ENCODE measurements around the gene CYP2W1. TPM values are rescaled to one million over a fixed set of nuclear protein-coding genes. Genes with fewer than 3 reads are reported as not detected.

Gene CYP2W1
- total RNA-seq, 1 experiment from 2014 or later, result not detected

DNA sequence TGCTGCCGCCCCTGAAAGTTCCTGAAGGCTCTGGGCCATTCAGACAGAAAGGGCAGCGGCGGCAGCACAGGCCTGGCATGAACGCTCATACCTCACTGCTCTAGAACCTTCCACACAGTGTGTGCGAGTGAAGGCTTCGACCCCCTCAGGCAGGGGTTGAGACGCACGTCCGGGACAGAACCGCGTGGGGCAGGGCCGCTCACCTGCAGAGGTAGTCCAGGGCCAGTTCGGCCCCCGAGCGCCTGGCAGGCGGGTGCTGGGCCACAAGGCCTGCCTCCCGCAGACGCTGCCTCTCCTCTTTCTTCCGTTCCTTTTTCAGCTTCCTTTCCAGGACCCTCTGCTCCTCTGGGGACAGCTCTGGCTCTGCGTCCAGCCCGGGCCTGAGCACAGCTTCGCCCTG is 26.8 kb downstream of the CYP2W1 start:
- Mint-ChIP-seq H3K27ac (ENCODE audit: low read depth, unreplicated experiment) (no peak overlapping the region), H3K9me3 (ENCODE audit: unreplicated experiment) (no peaks in the 10 kb centered on the region), H3K4me1 (ENCODE audit: insufficient read depth, unreplicated experiment) (peaks cover 8% of the 10 kb centered on the region), H3K4me3 (ENCODE audit: unreplicated experiment) (no peak overlapping the region), H3K27me3 (ENCODE audit: insufficient read depth, unreplicated experiment) (no peaks in the 10 kb centered on the region), H3K36me3 (ENCODE audit: insufficient read depth, unreplicated experiment) (peaks cover 10% of the 10 kb centered on the region)
- CTCF ChIA-PET, result interaction anchor here (0.6 kb wide), 1 partner anchor 16 kb away, joined by 3 read pairs; no protein-coding TSS in a partner anchor
- BruUV-seq (replicated peaks), result no TSS peak
- TF ChIP-seq, protein P1, sequence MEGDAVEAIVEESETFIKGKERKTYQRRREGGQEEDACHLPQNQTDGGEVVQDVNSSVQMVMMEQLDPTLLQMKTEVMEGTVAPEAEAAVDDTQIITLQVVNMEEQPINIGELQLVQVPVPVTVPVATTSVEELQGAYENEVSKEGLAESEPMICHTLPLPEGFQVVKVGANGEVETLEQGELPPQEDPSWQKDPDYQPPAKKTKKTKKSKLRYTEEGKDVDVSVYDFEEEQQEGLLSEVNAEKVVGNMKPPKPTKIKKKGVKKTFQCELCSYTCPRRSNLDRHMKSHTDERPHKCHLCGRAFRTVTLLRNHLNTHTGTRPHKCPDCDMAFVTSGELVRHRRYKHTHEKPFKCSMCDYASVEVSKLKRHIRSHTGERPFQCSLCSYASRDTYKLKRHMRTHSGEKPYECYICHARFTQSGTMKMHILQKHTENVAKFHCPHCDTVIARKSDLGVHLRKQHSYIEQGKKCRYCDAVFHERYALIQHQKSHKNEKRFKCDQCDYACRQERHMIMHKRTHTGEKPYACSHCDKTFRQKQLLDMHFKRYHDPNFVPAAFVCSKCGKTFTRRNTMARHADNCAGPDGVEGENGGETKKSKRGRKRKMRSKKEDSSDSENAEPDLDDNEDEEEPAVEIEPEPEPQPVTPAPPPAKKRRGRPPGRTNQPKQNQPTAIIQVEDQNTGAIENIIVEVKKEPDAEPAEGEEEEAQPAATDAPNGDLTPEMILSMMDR (IDR thresholded peaks at IDR 0.05; ENCODE audit: unreplicated experiment), result no peak
- DNase-seq (ENCODE audit: unreplicated experiment), result no peak
- POLR2A ChIA-PET, result no interaction called here
- intact Hi-C loops (cut with micrococcal nuclease), result no loop called here

DNA sequence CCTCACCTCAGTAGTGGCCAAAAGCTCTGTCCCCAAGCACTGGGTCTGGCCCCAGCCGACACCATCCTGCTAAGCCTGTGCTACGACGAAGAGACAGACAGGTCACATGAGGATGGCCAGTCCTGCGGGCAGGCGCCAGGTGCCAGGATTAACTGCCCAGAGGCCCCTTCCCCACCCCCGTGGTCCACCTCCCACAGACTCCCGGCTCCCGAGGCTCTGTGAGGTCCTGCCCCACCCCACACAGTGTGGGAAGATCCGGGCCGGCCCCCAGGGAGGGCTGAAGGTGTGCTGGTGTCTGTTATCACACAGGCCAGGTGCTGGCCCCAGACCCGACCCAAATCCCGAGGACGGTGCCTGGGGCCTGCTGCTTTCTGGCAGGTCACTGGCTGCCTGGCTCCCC is 27.2 kb downstream of the CYP2W1 start:
- no peaks in the 10 kb centered on the region for H3K9me3 Mint-ChIP-seq (ENCODE audit: unreplicated experiment)
- no peaks in the 10 kb centered on the region for H3K27me3 Mint-ChIP-seq (ENCODE audit: insufficient read depth, unreplicated experiment)
- POLR2A ChIA-PET, result no interaction called here
- CTCF ChIA-PET, result interaction anchor here (0.7 kb wide), 1 partner anchor 17 kb away, joined by 3 read pairs; no protein-coding TSS in a partner anchor
- intact Hi-C loops (cut with micrococcal nuclease), result no loop called here
- H3K4me3 Mint-ChIP-seq (ENCODE audit: unreplicated experiment), result no peak overlapping the region
- peaks cover 8% of the 10 kb centered on the region for H3K4me1 Mint-ChIP-seq (ENCODE audit: insufficient read depth, unreplicated experiment)
- no TSS peak for BruUV-seq (replicated peaks)
- H3K36me3 Mint-ChIP-seq (ENCODE audit: insufficient read depth, unreplicated experiment), result peaks cover 10% of the 10 kb centered on the region
- H3K27ac Mint-ChIP-seq (ENCODE audit: low read depth, unreplicated experiment), result no peak overlapping the region
- TF ChIP-seq, protein P1 (IDR thresholded peaks at IDR 0.05; ENCODE audit: unreplicated experiment), result no peak
- no peak for DNase-seq (ENCODE audit: unreplicated experiment)

- H3K27ac Mint-ChIP-seq (ENCODE audit: low read depth, unreplicated experiment), result no peak overlapping the region
- H3K27me3 Mint-ChIP-seq (ENCODE audit: insufficient read depth, unreplicated experiment), result no peaks in the 10 kb centered on the region
- intact Hi-C loops (cut with micrococcal nuclease), result no loop called here
- H3K36me3 Mint-ChIP-seq (ENCODE audit: insufficient read depth, unreplicated experiment), result peaks cover 10% of the 10 kb centered on the region
- peaks cover 8% of the 10 kb centered on the region for H3K4me1 Mint-ChIP-seq (ENCODE audit: insufficient read depth, unreplicated experiment)
- no peaks in the 10 kb centered on the region for H3K9me3 Mint-ChIP-seq (ENCODE audit: unreplicated experiment)
- ChIA-PET POLR2A (no interaction called here), CTCF (interaction anchor here (1.4 kb wide), 1 partner anchor 18 kb away, joined by 17 read pairs; no protein-coding TSS in a partner anchor)
- no TSS peak for BruUV-seq (replicated peaks)
- H3K4me3 Mint-ChIP-seq (ENCODE audit: unreplicated experiment), result no peak overlapping the region
- DNase-seq (ENCODE audit: unreplicated experiment), result no peak
- TF ChIP-seq, protein P1 (IDR thresholded peaks at IDR 0.05; ENCODE audit: unreplicated experiment), result no peak
These were observed 28.5 kb downstream of the CYP2W1 start for GRCh38 chr7:1011297-1012003.

DNA sequence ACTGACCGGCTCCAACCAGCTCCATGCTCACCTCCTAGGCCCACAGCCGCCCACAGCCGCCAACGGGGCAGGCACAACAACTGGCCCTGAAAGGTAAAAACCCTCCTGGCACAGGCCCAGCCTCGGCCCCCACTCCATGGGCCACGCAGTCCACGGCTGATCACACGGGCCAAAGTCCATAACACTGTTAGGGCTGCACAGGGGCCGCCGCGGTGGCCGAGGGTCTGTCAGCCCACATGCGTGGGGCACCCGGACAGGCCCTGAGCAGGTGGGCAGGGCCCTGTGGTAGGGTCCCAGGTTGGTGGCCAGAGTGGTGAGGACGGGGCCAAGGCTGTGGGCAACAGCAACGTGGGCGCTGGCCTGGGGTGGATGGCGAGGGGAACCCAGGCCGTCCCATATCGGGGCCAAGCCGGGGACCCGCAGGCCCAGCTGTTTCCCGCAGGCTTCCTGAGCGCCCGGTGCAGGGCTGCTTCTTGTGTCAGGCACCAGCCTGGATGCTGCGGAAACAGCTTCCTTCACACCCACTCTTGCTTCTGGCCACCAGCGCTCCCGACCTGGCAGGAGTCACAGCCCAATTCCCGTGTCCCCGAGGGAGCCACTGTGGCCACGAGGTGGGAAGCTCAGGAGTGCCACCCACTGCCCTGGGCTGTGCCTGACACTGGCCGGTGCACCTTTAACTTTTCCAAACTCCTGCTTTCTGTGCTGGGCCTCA is 29.2 kb downstream of the CYP2W1 start:
- peaks cover 8% of the 10 kb centered on the region for H3K4me1 Mint-ChIP-seq (ENCODE audit: insufficient read depth, unreplicated experiment)
- H3K27ac Mint-ChIP-seq (ENCODE audit: low read depth, unreplicated experiment), result no peak overlapping the region
- TF ChIP-seq, protein P1 (IDR thresholded peaks at IDR 0.05; ENCODE audit: unreplicated experiment), result no peak
- DNase-seq (ENCODE audit: unreplicated experiment), result no peak
- H3K36me3 Mint-ChIP-seq (ENCODE audit: insufficient read depth, unreplicated experiment), result peaks cover 10% of the 10 kb centered on the region
- no TSS peak for BruUV-seq (replicated peaks)
- intact Hi-C loops (cut with micrococcal nuclease), result no loop called here
- CTCF ChIA-PET, result interaction anchor here (0.5 to 1.4 kb wide), 4 partner anchors 19 to 495 kb away, joined by 3 to 17 read pairs (median 5); no protein-coding TSS in a partner anchor
- no peaks in the 10 kb centered on the region for H3K27me3 Mint-ChIP-seq (ENCODE audit: insufficient read depth, unreplicated experiment)
- no peaks in the 10 kb centered on the region for H3K9me3 Mint-ChIP-seq (ENCODE audit: unreplicated experiment)
- H3K4me3 Mint-ChIP-seq (ENCODE audit: unreplicated experiment), result no peak overlapping the region
- POLR2A ChIA-PET, result no interaction called here
